Measurements from ENCODE around the gene ERMAP.
"Not testable (repeated sequence)": the region's sequence is repeated elsewhere in the genome, so short reads cannot be mapped to it uniquely, and the experiment has no call there.

DNA sequence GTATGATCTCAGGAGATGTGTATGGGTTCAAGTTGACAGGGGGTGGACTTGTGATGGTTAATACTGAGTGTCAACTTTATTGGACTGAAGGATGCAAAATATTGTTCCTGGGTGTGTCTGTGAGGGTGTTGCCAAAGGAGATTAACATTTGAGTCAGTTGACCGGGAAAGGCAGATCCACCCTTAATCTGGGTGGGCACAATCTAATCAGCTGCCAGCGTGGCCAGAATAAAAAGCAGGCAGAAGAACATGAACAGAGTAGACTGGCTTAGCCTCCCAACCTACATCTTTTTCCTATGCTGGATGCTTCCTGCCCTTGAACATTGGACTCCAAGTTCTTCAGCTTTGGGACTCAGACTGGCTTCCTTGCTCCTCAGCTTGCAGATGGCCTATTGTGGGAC is 52.8 kb downstream of the ERMAP start:
- TF ChIP-seq, protein P1, sequence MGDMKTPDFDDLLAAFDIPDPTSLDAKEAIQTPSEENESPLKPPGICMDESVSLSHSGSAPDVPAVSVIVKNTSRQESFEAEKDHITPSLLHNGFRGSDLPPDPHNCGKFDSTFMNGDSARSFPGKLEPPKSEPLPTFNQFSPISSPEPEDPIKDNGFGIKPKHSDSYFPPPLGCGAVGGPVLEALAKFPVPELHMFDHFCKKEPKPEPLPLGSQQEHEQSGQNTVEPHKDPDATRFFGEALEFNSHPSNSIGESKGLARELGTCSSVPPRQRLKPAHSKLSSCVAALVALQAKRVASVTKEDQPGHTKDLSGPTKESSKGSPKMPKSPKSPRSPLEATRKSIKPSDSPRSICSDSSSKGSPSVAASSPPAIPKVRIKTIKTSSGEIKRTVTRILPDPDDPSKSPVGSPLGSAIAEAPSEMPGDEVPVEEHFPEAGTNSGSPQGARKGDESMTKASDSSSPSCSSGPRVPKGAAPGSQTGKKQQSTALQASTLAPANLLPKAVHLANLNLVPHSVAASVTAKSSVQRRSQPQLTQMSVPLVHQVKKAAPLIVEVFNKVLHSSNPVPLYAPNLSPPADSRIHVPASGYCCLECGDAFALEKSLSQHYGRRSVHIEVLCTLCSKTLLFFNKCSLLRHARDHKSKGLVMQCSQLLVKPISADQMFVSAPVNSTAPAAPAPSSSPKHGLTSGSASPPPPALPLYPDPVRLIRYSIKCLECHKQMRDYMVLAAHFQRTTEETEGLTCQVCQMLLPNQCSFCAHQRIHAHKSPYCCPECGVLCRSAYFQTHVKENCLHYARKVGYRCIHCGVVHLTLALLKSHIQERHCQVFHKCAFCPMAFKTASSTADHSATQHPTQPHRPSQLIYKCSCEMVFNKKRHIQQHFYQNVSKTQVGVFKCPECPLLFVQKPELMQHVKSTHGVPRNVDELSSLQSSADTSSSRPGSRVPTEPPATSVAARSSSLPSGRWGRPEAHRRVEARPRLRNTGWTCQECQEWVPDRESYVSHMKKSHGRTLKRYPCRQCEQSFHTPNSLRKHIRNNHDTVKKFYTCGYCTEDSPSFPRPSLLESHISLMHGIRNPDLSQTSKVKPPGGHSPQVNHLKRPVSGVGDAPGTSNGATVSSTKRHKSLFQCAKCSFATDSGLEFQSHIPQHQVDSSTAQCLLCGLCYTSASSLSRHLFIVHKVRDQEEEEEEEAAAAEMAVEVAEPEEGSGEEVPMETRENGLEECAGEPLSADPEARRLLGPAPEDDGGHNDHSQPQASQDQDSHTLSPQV (IDR thresholded peaks at IDR 0.05) = not testable (repeated sequence)
- TF ChIP-seq, protein P2, sequence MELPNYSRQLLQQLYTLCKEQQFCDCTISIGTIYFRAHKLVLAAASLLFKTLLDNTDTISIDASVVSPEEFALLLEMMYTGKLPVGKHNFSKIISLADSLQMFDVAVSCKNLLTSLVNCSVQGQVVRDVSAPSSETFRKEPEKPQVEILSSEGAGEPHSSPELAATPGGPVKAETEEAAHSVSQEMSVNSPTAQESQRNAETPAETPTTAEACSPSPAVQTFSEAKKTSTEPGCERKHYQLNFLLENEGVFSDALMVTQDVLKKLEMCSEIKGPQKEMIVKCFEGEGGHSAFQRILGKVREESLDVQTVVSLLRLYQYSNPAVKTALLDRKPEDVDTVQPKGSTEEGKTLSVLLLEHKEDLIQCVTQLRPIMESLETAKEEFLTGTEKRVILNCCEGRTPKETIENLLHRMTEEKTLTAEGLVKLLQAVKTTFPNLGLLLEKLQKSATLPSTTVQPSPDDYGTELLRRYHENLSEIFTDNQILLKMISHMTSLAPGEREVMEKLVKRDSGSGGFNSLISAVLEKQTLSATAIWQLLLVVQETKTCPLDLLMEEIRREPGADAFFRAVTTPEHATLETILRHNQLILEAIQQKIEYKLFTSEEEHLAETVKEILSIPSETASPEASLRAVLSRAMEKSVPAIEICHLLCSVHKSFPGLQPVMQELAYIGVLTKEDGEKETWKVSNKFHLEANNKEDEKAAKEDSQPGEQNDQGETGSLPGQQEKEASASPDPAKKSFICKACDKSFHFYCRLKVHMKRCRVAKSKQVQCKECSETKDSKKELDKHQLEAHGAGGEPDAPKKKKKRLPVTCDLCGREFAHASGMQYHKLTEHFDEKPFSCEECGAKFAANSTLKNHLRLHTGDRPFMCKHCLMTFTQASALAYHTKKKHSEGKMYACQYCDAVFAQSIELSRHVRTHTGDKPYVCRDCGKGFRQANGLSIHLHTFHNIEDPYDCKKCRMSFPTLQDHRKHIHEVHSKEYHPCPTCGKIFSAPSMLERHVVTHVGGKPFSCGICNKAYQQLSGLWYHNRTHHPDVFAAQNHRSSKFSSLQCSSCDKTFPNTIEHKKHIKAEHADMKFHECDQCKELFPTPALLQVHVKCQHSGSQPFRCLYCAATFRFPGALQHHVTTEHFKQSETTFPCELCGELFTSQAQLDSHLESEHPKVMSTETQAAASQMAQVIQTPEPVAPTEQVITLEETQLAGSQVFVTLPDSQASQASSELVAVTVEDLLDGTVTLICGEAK (IDR thresholded peaks at IDR 0.05; ENCODE audit: borderline replicate concordance) = not testable (repeated sequence)
- TF ChIP-seq, protein P3, sequence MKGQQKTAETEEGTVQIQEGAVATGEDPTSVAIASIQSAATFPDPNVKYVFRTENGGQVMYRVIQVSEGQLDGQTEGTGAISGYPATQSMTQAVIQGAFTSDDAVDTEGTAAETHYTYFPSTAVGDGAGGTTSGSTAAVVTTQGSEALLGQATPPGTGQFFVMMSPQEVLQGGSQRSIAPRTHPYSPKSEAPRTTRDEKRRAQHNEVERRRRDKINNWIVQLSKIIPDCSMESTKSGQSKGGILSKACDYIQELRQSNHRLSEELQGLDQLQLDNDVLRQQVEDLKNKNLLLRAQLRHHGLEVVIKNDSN (IDR thresholded peaks at IDR 0.05; ENCODE audit: borderline replicate concordance, extremely low read length, insufficient read depth, low read depth, low read length) = not testable (repeated sequence)
- TF ChIP-seq, protein P4, sequence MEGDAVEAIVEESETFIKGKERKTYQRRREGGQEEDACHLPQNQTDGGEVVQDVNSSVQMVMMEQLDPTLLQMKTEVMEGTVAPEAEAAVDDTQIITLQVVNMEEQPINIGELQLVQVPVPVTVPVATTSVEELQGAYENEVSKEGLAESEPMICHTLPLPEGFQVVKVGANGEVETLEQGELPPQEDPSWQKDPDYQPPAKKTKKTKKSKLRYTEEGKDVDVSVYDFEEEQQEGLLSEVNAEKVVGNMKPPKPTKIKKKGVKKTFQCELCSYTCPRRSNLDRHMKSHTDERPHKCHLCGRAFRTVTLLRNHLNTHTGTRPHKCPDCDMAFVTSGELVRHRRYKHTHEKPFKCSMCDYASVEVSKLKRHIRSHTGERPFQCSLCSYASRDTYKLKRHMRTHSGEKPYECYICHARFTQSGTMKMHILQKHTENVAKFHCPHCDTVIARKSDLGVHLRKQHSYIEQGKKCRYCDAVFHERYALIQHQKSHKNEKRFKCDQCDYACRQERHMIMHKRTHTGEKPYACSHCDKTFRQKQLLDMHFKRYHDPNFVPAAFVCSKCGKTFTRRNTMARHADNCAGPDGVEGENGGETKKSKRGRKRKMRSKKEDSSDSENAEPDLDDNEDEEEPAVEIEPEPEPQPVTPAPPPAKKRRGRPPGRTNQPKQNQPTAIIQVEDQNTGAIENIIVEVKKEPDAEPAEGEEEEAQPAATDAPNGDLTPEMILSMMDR (IDR thresholded peaks at IDR 0.05 in 2 of 3, conservative IDR thresholded peaks at IDR 0.05 in 1 of 3; ENCODE audit: control insufficient read depth in 2 of 3, extremely low read depth in 1 of 3, insufficient read depth in 1 of 3, low read depth in 3 of 3, low read length in 3 of 3) = not testable (repeated sequence)
